GM21360 (cell line): ENCODE results near the gene SCN3A.

Experiments
- ATAC-seq: cut with Tn5 transposase; IDR thresholded peaks from one replicate; pipeline ENCODE4 v1.9.1; 2021; ENCODE audit warnings: mild to moderate bottlenecking, moderate library complexity; ENCODE audit not compliant: unreplicated experiment

Gene SCN3A

DNA sequence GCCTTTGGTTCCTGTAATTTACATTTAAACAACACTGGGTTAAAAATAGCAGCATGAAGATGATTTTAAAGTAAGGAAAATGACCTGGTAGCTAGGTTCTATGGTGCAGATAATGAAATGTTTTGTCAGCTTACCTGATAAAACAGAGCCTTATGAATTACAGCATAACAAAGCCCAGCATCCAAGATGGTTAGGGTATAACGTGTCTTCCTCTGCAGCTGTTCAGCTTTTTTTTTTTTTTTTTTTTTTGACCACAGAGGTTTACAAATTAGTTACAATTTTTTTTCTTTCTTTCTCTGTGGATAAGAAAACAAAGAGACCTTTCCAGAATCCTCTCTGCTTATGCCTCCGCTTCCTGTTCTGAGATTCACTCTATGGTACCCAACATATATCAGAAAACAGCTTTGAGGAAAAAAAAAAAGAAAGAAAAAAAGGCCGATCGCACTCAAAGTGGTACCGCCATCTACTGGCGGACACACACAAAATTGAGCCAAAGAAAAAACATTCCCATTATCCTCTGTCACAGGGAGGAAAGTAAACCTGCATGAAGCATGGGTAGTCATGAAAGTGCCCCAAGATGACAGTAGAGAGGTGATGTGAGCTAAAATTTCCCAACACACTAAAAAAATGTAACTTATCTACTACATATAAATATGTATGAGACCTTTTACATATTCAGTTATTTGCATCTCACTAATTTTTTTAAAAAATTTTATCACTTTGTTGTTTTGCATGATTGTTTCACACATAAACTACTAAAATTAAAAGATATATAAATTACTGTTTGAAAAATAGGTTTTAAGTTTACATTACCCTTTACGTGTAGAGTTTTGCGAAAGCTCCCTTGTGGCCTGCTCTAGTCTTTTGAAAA, at the start of gene SCN3A:
Gene SCN3A, minus strand, starts transcription at position 362 of the 871 bp plus-strand sequence. CDS start 27,656 bp downstream, outside the sequence.
- peak; percentile 60 for ATAC-seq

DNA sequence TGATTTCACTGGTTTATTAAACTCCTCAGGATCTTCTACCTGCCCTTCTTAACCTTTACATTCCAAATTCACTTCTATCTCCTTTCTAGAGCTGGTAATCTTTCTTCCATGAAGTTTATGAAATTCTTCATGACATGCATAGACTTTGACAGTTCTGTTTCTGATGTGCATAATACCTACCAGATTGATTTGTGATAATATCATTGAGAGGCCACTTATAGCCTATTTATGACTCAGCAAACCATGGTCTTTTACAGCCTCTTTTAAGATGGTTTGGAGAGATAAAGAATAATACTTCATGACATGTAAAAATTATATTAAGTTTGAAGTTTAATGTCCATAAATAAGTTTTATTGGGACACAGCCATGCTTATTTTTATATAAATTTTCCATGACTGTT, 49.3 kb upstream of the SCN3A start:
- ATAC-seq = no peak

DNA sequence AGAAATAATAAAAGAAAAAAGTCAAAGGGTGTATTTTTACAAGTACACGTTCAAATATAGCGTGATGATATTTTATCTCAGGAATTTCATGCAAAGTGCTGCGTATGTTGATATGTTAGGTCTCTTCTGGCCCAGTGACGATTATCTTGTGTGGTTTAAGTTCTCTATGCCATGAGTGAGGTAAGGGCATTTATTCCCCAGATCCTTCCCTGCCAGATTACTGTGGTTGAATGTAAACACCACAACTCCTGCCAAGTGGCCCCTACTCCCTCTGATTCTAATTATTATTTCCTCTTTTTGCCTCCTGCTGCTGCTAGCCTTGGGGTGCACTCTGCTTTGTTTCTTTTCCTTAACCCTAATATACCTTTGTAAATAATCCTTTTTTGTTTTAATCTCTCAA, 47.5 kb upstream of the SCN3A start:
- no peak for ATAC-seq

DNA sequence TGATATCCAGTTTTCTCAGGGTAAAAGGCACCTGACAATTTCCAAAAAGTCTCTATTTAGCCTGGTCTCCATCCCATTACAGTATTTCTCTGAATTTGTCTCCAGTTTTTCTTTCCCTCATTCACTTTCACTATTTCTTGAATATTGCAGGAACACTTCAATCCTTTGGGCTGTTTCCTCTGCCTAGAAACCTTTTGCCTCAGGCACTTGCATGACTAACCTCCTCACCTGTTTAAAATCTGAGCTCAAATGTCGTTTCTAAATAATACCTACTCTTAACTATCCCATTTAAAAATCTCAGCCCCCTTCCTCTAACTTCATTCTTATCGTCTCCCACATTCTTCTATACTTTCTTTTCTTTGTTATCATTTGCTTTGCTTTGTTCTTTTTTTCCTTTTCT, 44.4 kb upstream of the SCN3A start:
- no peak for ATAC-seq

DNA sequence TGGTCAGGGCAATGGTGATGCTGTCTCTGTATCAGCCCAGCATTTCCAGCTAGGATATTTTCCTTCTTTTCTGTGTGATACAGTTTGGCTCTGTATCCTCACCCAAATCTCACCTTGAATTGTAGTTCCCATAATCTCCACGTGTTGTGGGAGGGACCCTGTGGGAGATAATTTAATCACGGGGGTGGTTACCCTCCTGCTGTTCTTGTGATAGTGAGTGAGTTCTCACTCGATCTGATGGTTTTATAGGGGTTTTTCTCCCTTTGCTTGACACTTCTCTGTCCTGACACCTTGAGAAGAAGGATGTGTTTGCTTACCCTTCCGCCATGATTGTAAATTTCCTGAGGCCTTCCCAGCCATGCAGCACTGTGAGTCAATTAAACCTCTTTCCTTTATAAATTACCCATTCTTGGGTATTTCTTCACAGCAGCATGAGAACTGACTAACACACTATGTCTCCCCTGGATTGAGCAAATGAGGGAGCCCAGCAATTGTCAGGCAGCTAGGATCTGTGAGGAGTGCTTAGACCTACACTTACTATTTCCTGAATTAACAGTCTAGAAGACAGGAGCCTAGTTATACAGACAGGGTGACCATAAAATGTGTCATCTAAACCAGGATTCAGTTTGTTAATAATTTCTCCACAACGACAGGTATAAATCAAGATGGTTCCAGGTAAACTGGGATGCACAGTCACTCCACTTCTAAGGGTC, 41.4 kb upstream of the SCN3A start:
- ATAC-seq = no peak

DNA sequence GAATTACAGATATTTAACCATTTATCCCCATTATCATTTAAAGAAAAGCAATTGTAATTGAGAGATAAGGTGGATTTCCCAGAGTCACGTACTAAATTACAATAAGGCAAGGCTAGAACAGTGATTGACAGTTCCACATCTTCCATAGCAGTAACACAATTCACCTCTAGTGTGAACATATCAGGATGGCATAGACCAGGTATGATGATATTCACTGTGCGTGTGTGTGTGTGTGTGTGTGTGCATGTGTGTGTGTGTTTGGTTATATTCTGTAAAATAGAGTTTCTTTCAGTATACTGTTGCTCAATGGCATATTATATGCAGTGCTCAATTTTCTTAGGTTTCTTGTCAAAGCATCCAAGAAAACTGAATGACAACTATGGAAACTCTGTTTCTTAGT, 37.1 kb upstream of the SCN3A start:
- no peak for ATAC-seq

DNA sequence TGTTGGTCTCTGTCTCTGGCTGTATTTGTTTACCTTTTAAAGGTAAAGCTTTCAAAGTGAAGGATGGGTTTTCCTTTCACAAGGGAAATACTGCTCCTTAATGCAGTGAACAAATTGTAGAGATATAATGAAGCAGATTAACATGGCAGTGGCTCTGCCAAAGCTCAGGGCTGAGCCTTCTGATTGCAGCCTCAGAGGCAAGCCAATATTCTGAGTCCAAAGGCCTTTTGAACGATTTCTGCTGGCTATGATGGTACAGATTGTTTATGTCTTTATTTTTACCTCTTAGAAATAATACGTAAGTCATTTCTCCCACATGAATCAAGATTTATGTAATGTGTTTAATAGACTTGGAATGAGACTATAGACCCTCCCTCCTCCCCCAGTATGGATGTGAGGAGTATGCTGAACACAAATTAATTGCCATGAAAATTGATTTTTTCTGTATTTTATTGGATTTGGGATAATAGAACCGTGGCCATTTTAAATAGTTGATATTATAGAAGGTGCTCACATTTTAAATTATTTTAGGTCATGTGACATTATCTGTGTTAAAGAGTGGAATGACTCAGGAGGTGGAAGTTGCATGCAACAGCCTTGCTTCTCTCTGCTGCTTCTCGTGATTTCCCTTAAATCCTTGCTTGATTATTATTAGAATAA, 36.1 kb upstream of the SCN3A start:
- no peak for ATAC-seq

DNA sequence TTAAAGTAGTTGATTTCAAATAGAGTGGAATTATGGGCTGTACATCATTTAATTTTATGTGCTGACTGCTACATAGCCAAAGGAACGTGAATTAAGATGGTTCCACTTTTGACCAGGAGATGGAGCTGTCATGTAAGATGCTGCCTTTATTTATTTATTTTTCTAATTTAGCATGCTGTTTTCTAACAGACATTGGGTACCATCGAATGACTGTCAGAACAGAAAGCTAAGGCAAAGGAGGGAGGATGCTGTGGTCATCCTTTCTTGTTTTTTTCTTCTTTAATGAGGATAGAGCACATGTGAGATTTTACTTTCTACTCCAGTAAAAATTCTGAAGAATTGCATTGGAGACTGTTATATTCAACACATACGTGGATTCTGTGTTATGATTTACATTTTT, 35.4 kb upstream of the SCN3A start, which contains the start of gene SCN2A:
Gene SCN2A, plus strand, starts transcription at position 185 of the 400 bp plus-strand sequence. CDS start 56,410 bp downstream, outside the sequence.
- peak; percentile 73 for ATAC-seq

DNA sequence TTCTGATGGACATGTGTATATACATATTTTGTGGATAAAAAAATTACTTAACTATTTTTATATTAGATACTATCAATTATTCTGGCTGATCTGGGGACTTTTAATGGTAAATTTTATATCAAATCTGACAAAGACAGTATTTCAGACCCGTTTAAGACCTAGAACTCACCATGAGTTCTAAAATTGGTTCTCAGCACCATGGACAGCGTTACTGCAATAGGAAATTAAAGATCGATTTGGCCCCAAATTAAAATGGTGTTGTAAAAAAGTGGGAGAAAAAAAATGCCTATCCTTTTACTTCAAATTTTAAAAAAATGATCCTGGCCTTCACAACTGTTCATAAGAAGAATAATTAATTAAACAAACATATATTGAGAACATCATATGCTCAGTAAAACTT, 34.4 kb upstream of the SCN3A start:
- no peak for ATAC-seq

DNA sequence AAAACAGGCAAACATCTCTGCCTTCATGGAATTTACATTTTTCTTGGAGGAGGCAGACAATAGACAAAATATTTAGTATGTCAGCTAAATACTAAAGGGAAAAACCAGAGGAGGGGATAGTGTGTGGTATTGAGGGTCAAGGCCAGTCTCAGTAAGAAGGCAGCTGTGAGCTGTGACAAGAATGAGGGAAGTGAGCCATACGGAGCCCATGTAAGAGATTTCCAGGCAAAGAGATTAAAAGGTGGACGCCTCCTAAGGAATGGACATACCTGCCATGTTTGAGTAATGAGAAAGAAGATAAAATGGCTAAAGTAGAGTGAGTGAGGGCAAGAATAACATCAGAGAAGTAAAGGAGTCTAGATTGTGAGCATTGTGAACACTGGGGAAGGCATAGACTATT, 33.2 kb upstream of the SCN3A start:
- no peak for ATAC-seq

DNA sequence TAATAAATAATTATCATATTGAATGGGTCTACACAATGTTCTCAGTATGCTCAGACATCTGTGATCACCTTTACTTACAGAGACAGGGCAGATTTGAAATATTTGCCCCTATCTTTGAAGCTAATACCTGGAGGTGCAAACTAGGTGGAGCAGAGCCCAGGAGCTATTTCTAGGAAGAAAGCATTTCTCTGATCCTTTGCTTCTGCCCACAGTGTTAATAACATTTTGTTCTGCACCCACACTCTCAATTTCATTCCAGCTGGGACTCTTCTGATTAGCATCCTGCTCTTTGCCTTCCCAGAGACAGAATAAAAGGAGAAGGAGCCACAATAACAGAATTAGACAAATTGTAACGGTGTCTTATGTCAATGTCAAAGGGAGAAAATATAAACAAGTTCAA, 23.7 kb upstream of the SCN3A start:
- no peak for ATAC-seq

DNA sequence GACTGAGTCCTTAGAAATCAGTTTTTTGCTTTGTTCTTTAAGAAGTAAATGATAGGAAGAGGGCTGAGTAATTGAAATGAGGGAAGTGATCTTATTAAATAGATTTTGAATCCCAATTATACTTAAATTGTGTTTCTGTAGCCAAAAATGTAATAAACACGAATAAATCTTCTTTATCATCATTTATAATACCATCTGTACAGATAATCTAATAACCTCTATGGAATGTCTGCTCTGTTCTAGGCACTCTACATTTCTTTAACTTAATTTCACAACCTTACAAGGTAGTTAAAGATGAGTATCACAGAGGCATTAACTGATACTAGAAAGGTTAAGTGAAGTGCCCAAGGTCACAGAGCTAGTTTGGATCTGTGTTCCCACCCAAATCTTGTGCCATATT, 21.1 kb upstream of the SCN3A start:
- no peak for ATAC-seq

DNA sequence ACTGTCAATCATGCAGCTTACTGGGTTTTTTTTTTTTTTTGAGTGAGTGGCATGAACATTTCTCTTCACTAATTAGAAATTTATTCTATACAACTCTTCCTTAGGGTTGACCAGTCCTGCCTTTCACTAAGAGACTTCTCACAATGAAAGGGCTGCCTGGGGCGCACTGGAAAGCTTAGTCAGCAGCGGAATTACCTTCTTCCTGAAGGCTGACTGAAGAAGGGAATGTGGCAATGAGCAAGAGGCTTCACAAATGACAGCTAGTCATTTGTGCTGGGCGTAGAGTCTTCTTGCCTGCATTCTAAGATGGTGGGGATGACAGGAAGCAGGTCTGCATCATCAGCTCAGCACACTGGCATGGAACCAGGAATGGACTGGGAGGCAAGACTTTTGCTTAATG, 15.6 kb upstream of the SCN3A start:
- ATAC-seq = no peak

DNA sequence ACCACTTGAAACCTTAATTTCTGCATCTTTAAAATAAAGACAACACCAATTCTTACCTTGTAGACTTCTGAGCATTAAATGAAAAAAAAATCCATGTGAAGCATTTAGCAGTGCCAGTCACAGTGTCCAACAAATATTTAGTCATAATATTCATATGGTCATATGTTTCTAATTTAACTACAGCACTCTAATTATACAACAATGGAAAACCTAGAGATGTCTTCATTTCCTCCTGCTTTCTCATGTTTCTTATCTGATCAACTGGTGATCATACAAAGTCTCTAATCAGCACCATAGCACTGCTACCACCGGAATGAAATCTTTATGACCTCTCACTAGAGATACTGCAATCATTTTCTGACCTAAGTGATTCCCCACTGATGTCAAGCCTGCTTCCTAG, 10.2 kb upstream of the SCN3A start:
- ATAC-seq = no peak

DNA sequence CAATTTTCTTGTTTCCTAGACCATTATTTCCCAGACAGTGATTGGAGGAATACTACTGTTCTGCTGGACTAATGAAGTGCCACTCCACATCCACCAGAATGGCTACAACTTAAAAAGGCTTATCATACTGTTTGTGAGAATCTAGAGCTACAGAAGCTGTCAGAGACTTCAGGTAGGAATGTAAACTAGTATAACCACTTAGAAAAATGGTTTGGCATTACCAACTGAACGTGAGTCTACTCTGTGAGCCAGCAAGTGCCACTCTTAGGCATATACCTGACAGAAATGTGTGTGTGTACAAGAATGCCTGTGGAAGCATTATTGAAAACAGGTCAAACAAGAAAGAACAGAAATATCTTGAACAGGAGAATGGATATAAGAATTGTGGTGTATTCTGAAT, 4.2 kb upstream of the SCN3A start:
- ATAC-seq = no peak

DNA sequence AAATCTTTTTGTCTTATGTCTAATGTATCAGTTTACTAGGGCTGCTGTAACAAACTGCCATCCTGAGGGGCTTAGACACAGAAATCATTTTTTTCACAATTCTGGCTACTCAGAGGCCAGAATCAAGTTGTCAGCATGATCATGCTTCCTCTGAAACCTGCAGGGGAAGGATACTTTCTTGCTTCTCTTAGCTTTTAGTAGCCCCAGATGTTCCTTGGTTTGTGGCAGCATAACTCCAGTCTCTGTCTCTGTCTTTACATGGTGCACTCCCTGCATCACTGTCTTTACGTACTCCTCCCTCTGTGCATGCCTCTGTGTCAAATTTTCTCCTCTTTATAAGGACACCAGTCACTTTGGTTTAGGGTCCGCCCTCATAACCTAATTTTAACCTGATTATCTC, 2.0 kb upstream of the SCN3A start:
- no peak for ATAC-seq

DNA sequence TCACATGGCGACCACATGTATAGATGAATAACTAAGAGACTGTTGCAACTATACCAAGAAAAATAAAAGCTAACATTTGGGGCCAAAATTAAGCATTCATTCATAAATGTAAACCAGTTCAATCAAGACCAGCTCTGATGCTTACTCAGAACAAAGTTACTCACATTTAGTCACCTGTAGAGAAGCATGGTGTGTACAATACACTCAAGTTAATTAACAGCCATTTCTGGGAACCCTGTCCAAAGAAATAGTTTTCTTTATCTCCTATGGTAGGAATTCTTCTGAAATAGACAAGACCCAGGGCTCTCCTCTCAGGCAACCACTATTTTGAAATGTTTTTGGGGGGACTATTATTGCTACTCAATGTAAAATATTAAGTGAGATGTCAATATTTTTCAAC, 1.6 kb downstream of the SCN3A start:
- ATAC-seq = no peak

DNA sequence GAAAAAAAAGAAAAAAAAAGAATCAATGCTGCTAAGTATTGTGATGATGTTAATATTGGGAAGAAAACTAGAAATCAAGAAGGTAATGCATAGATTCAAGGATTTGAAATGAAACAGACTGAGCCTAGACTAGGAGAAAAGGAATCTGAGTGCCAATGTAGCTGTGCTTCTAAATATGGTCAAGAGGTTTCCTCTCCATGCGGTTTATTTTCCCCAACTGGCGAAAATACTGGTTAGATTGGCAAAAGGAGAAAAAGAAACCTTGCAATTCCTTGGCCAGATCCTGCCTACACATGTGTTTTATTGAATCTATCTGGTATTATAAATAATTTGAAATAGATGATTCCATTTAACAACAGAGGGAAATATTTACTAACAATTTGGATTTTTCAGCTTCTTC, 5.7 kb downstream of the SCN3A start:
- ATAC-seq = no peak

DNA sequence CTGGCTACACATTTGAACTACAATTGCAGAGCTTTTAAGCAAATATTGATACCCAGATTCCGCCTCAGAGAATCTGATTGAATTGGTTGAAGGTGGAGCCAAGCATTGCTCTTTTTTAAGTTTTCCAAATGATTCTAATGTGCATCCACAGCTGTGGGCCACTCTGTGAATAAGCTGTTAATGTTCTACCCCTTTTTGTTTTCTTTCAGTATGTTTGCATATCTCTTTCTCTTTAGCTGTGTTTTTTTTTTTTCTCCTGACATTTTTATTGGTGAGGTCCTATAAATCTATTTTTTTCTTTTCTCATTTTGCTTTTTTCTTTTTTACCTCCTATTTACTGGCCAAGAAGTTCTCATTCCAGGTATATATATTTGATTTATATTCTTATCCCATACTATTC, 6.5 kb downstream of the SCN3A start:
- ATAC-seq = no peak

DNA sequence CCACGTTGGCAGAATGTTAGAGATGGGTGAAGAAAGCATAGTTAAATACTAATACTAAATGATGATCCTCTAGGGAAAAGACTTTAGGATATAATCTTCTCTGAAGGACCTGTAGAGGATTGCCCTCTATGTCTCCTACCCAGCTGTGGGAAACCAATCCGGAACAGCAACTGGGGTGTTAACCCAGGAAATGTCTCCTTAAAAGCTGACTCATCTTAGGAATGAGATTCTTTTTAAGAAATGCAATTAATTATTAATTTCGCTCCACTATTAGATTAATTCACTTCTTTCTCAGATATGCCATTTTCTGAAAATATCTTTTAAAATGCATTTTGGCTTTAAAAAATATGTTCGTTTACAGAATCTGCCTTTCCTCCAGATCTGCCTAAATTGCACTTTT, 7.4 kb downstream of the SCN3A start:
- no peak for ATAC-seq

DNA sequence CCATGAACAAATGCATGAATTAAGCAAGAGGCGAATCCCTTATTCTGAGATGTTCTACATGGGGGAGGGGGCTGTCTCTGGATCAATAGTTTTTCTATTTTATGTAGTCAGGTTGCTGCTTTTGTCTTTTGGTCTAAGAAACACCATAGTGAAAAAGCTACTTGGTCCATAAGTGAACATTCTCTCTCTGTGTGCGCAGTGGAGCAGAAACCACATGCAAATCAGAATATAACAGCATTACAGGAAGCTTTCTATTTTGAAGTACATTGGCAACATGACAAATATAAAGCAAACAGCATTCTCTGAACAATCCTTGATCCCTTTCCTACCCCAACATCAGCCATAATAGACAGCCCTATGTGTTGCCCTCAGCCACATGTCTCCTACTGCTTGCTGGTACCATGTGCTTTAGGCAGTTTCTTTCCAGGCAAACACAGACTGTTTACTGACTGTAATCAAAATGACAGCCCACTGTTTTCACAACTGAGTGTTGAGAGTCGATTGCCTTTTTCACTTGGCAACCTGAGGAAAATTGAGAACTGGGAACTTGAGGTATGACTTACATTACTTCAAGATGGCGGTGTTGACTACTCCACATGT, 10.6 kb downstream of the SCN3A start:
- peak; percentile 97 for ATAC-seq
